ENCODE results near the gene MYADML2. TPM values are rescaled to one million over a fixed set of nuclear protein-coding genes. Genes with fewer than 3 reads are reported as not detected.

The MYADML2 gene
- total RNA-seq, 2 experiments from 2014 or later, result not detected

DNA sequence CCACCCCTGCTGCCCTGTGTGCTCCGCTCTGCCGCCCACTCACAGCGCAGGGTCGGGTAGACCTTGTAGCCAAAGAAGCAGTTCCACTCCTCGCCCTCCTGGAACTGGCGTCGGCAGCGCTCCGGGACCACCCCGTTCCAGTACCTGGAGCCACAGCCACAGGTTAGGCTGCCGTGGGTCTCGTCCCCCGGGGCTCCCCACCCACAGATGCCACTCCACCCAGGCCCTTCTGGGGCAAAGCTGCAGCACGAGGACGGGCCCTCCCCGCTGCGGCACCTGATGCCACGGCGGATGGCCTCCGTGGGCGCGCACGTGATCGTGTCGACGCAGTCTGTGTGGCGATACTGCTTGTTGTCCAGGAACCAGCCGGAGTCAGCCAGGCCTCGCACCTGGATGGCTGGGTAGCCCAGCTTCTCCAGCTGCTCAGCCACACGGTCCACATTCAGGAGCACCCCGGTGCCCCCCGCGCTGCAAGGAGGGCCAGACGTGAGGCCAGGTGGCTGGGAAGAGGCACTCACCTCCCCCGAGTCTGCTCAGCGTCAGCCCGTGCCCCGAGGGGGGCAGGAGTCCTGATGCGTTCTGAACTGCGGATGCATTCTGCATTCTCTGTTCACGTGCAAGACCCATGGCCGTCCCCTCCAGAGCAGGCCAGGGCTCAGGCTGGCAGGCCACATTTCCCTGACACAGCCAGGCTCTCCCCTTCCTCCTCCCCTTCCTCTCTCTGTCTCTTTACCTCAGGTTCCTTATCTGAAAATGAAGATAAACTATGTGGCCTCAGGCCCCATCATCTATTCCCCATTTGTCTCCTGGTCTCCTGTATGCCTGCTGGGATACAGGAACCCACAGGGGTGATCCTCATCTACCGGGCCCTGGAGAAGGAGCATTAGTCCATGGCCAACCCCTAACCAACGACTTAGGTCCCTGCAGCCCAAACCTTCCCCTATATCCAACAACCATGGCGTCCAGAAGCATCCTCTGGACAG, 9.9 kb upstream of the MYADML2 start:
- no peaks in the 10 kb centered on the region for H3K36me3 ChIP-seq (ENCODE audit: insufficient read depth, low read length)
- H3K36me3 Mint-ChIP-seq (ENCODE audit: low read depth), result no peaks in the 10 kb centered on the region
- peak overlapping the region; percentile 18 for H3K4me3 Mint-ChIP-seq
- peaks cover 0 to 5% of the 10 kb centered on the region in 2 experiments for H3K9me3 ChIP-seq (ENCODE audit: control insufficient read depth in 1 of 2, insufficient read depth in 1 of 2, low read length in 2 of 2)
- H3K27me3 Mint-ChIP-seq, result peaks cover 9% of the 10 kb centered on the region
- H3K27ac Mint-ChIP-seq, result no peak overlapping the region
- no peak overlapping the region for H3K27ac ChIP-seq (ENCODE audit: low read depth in 1 of 2, low read length in 2 of 2)
- H3K27me3 ChIP-seq (ENCODE audit: control insufficient read depth in 1 of 2, insufficient read depth in 2 of 2, low read length in 2 of 2), result peaks cover 19 to 22% of the 10 kb centered on the region in 2 experiments
- H3K4me3 ChIP-seq (ENCODE audit: low read length), result no peak overlapping the region
- no peaks in the 10 kb centered on the region for H3K9me3 Mint-ChIP-seq
- TF ChIP-seq, protein P1, sequence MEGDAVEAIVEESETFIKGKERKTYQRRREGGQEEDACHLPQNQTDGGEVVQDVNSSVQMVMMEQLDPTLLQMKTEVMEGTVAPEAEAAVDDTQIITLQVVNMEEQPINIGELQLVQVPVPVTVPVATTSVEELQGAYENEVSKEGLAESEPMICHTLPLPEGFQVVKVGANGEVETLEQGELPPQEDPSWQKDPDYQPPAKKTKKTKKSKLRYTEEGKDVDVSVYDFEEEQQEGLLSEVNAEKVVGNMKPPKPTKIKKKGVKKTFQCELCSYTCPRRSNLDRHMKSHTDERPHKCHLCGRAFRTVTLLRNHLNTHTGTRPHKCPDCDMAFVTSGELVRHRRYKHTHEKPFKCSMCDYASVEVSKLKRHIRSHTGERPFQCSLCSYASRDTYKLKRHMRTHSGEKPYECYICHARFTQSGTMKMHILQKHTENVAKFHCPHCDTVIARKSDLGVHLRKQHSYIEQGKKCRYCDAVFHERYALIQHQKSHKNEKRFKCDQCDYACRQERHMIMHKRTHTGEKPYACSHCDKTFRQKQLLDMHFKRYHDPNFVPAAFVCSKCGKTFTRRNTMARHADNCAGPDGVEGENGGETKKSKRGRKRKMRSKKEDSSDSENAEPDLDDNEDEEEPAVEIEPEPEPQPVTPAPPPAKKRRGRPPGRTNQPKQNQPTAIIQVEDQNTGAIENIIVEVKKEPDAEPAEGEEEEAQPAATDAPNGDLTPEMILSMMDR (IDR thresholded peaks at IDR 0.05), result no peak
- CTCF ChIA-PET, result no interaction called here
- DNase-seq (peak in 1 of 14 experiments; percentile 33), ATAC-seq (ENCODE audit: poor library complexity) (no peak)
- H3K4me1 ChIP-seq (ENCODE audit: insufficient read depth, low read length), result peaks cover 26% of the 10 kb centered on the region
- POLR2A ChIA-PET, result no interaction called here
- intact Hi-C loops (cut with DNase I, micrococcal nuclease), result no loop called here
- H3K4me1 Mint-ChIP-seq (ENCODE audit: low read depth), result no peaks in the 10 kb centered on the region

DNA sequence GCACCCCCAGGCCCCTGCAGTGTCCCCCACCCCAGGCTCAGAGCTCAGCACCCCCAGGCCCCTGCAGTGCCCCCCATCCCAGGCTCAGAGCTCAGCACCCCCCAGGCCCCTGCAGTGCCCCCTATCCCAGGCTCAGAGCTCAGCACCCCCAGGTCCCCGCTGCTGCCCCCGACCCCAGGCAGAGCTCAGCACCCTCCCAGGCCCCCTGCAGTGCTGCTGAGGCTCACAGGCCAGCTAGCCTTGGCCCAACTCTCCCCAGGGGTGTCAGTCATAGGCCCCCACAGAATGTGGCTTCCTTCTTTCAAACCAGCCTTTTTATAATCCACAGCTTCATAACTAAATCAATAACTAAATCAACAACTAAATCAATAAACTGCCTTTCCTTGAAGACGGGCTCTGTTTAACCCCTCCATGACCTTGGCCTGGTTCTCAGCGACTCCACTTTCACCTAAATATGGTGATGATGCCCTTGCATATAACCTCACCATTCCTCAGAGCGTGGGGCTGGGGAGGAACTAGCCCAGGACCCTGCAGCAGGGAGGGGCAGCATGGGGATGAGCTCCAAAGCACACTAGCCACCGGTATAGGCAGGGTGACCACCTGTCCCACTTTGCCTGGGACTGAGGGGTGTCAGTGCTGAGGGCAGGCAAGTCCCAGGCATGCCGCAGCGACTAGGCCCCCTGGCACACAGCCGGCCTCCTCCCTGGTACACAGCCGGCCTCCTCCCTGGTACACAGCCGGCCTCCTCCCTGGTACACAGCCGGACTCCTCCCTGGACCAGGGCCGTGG, 8.9 kb upstream of the MYADML2 start:
- Histone ChIP-seq H3K9me3 (ENCODE audit: control insufficient read depth in 1 of 2, insufficient read depth in 1 of 2, low read length in 2 of 2) (peaks cover 0 to 4% of the 10 kb centered on the region in 2 experiments), H3K27me3 (ENCODE audit: control insufficient read depth in 1 of 2, insufficient read depth in 2 of 2, low read length in 2 of 2) (peaks cover 19% of the 10 kb centered on the region in 2 experiments), H3K27ac (ENCODE audit: low read depth in 1 of 2, low read length in 2 of 2) (no peak overlapping the region), H3K36me3 (ENCODE audit: insufficient read depth, low read length) (no peaks in the 10 kb centered on the region), H3K4me3 (ENCODE audit: low read length) (no peak overlapping the region), H3K4me1 (ENCODE audit: insufficient read depth, low read length) (peaks cover 24% of the 10 kb centered on the region)
- Mint-ChIP-seq H3K9me3 (no peaks in the 10 kb centered on the region), H3K27ac (no peak overlapping the region), H3K27me3 (peaks cover 9% of the 10 kb centered on the region), H3K36me3 (ENCODE audit: low read depth) (no peaks in the 10 kb centered on the region), H3K4me1 (ENCODE audit: low read depth) (no peaks in the 10 kb centered on the region), H3K4me3 (no peak overlapping the region)
- TF ChIP-seq, protein P1 (IDR thresholded peaks at IDR 0.05), result no peak
- intact Hi-C loops (cut with DNase I, micrococcal nuclease), result no loop called here
- POLR2A ChIA-PET, result interaction anchor here (0.9 kb wide), 1 partner anchor 12 kb away, joined by 3 read pairs; no protein-coding TSS in a partner anchor
- no peak for DNase-seq
- CTCF ChIA-PET, result interaction anchor here (1.2 kb wide), 1 partner anchor 64 kb away, joined by 3 read pairs; no protein-coding TSS in a partner anchor
- no peak for ATAC-seq (ENCODE audit: poor library complexity)

DNA sequence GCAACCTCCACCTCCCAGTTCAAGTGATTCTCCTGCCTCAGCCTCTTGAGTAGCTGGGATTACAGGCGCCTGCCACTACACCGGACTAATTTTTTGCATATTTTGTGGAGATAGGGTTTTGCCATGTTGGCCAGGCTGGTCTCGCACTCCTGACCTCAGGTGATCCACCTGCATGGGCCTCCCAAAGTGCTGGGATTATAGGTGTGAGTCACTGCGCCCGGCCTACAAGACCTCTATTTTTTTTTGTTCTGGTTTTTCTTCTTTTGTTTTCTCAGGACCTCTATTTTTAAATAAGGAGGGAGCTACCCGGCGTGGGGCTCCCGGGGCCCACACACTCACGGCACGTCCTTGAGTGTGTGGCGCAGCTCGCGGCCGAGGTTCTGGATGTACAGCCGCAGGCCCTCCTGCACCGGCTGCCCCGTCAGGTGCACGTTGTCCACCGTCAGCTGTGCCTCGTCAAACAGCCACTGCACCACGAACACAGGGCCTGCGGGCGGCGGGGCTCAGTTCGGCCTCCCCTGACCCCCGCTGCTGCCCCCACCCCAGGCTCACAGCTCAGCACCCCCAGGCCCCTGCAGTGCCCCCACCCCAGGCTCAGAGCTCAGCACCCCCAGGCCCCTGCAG, 8.1 kb upstream of the MYADML2 start:
- TF ChIP-seq, protein P1 (IDR thresholded peaks at IDR 0.05), result no peak
- Mint-ChIP-seq H3K27me3 (peaks cover 9% of the 10 kb centered on the region), H3K27ac (no peak overlapping the region), H3K4me3 (no peak overlapping the region), H3K4me1 (ENCODE audit: low read depth) (no peaks in the 10 kb centered on the region), H3K9me3 (no peaks in the 10 kb centered on the region), H3K36me3 (ENCODE audit: low read depth) (no peaks in the 10 kb centered on the region)
- POLR2A ChIA-PET, result interaction anchor here (0.9 kb wide), 1 partner anchor 13 kb away, joined by 3 read pairs; no protein-coding TSS in a partner anchor
- Histone ChIP-seq H3K9me3 (ENCODE audit: control insufficient read depth in 1 of 2, insufficient read depth in 1 of 2, low read length in 2 of 2) (peaks cover 0 to 4% of the 10 kb centered on the region in 2 experiments), H3K27me3 (ENCODE audit: control insufficient read depth in 1 of 2, insufficient read depth in 2 of 2, low read length in 2 of 2) (peaks cover 14 to 16% of the 10 kb centered on the region in 2 experiments), H3K4me1 (ENCODE audit: insufficient read depth, low read length) (peaks cover 19% of the 10 kb centered on the region), H3K36me3 (ENCODE audit: insufficient read depth, low read length) (no peaks in the 10 kb centered on the region), H3K4me3 (ENCODE audit: low read length) (no peak overlapping the region), H3K27ac (ENCODE audit: low read depth in 1 of 2, low read length in 2 of 2) (no peak overlapping the region)
- DNase-seq (no peak), ATAC-seq (ENCODE audit: poor library complexity) (no peak)
- intact Hi-C loops (cut with DNase I, micrococcal nuclease), result no loop called here
- CTCF ChIA-PET, result interaction anchor here (1.2 kb wide), 1 partner anchor 65 kb away, joined by 3 read pairs; no protein-coding TSS in a partner anchor

Measured in CD4-positive, alpha-beta T cell (primary cell).